AG09309 (cell line): ENCODE measurements around the gene POTEG.
"Not testable (repeated sequence)": the region's sequence is repeated elsewhere in the genome, so short reads cannot be mapped to it uniquely, and the experiment has no call there.

ENCODE experiments used
- DNase-seq: peaks from one replicate; pipeline ENCODE4 v3.0.0-alpha.2; 2010; ENCODE audit warnings: low read depth
- H3K4me3 ChIP-seq: 2 replicates; pipeline ENCODE4 v1.5.1; 2011; ENCODE audit warnings: mild to moderate bottlenecking, low read depth, low read length, moderate library complexity; ENCODE audit not compliant: control insufficient read depth

Gene POTEG

DNA sequence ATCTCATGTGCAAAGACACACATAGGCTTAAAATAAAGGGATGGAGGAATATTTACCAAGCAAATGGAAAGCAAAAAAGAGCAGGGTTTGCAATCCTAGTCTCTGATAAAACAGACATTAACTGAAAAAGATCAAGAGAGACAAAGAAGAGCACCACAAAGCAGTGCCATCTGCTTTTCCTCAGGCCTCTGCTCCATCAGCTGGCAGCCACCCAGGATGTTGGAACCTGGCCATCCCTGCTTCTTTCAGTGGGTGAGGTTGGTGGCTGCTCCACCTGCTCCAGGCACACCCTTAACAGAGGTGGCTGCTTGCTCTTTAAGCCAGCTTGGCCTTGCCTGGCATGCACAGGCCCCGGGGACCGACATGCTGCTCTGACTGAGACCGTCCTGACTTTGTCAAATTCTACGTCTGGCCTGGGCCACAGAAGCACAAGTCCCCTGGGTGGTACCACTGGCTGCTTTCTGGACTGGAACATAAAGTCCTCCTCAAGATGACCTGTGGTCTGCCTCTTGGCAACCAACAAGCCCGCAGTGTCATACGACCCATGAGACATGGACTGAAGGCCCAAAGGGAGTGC is 51.0 kb downstream of the POTEG start:
- H3K4me3 ChIP-seq, DNase-seq: not testable (repeated sequence)

DNA sequence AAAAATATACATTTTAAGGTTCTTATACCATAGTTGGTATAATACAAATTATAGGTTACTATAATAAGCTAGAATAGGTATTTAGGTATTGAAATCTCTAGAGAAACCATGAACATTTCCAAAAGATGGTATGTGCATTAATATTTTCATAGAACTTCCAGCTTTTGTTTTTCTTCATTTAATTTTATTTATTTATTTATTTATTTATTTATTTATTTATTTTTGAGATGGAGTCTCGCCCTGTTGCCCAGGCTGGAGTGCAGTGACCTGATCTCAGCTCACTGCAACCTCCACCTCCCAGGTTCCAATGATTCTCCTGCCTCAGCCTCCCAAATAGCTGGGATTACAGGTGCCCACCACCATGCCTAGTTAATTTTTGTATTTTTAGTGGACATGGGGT is 54.0 kb downstream of the POTEG start:
- not testable (repeated sequence) for DNase-seq, H3K4me3 ChIP-seq

DNA sequence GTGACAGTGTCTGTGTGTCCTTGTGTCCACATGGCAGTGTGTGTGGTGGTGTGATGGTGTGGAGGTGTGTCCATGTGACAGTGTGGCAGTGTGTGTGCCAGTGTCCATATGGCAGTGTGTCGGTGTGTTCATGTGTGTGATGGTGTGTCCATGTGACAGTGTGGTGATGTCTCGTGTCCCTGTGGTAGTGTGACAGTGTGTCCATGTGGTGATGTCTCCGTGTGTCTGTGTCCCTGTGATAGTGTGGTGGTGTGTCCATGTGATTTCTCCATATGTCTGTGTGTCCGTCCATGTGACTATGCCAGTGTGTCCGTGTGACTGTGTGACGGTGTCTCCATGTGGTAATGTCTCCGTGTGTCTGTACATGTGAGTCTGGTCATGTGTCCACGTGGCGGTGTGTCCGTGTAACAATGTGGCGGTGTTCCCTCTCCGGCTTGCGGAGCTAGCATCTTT is 59.7 kb downstream of the POTEG start:
- not testable (repeated sequence) for DNase-seq, H3K4me3 ChIP-seq

GRCh38 chr14:19372813-19373500 is 61.2 kb downstream of the POTEG start:
- DNase-seq, H3K4me3 ChIP-seq: not testable (repeated sequence)

- DNase-seq, H3K4me3 ChIP-seq: not testable (repeated sequence)
Observed at GRCh38 chr14:19371767-19372166, 62.4 kb downstream of the POTEG start.

DNA sequence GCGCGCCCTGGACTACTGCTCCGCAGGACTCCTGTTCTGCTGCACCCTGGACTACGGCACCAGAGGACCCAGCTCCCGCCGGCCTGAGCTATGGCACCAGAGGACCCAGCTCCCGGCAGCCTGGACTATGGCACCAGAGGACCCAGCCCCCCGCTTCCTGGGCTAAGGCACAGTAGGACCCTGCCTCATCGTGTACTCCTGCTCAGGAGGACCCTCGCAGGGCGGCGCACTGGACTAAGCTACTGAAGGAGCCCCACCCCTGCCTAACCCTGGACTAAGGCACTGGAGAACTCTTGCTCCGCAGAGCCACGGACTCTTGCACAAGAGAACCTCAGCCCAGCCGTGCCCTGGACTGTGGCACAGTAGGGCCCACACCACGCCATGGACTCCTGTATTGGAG is 71.3 kb downstream of the POTEG start:
- not testable (repeated sequence) for DNase-seq, H3K4me3 ChIP-seq

DNA sequence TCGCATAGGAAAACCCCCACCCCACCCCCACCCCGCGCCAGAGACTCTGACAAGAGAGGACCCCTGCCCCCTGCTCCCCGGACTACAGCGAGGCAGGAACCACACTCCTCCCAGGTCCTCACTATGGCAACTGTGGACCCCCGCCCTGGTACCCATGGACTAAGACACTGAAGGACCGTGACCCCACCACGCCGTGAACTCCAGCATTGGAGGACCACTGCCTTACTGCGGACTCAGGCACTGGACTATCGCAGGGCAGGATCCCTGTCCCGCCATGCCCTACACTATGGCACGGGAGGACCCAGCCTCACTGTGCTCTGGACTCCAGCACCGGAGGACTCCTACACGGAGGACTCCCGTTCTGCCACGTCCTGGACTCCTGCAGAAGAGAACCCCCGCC is 71.8 kb downstream of the POTEG start:
- not testable (repeated sequence) for H3K4me3 ChIP-seq, DNase-seq

DNA sequence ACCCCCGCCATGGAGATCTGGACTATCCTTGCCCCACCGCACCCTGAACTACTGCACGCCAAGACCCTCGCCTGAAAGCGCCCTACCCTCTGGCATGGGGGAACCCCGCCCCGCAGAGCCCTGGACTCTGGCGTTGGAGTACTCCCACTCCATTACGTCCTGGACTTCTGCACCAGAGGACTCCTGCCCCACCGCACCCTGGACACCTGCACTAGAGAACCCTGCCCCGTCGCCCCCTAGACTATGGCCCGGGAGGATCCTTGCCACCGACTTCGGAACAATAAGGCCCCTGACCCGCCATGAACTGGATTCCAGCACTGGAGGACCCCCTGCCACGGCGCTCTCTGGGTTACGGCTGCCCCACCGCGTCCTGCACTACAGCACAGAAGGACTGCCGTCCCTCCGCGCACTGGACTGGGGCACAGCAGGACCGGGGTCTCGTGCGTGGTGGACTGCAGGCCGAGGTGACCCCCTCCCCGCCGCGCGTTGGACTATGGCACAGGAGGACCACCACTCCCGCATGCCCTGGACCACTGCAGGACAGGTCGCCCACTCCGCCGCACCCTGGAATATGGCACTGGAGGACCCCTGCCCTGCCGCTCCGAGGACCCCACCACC is 72.4 kb downstream of the POTEG start:
- H3K4me3 ChIP-seq, DNase-seq: not testable (repeated sequence)

DNA sequence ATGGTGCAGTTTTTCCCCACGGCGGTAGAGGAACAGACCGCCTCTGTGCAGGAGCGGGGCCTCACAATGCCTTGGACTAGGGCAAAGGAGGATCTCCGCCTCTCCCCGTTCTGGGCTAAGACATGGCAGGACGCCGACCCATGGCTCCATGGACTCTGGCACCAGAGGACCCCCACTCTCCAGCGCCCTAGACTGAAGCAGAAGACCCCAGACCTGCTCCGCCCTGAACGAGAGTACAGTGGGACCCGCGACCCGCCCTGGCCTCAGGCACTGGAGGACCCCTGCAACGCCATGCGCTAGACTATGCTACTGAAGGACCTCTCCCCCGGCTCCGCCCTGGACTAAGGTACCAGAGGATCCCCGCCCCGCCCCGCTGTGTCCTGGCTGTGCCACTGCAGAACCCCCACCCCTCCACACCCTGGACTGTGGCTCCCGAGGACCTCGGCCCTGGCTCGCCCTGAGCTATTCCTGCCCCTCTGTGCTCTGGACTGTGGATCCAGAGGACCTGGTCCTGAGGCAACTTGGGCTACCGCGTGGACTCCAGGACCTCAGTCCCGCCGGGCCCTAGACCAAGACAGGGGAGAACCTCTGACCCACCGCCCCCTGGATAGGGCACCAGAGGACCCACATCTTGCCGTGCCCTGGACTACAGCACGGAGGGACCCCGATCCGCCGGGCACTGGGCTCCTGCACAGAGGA is 73.1 kb downstream of the POTEG start:
- DNase-seq, H3K4me3 ChIP-seq: not testable (repeated sequence)
